Stimulated activated CD8-positive, alpha-beta memory T cell treated with anti-CD3 and anti-CD28 coated beads, Interleukin-15, amount 100 ng/mL, for 4 hours (primary cell): ENCODE measurements around the gene ZMIZ1.

ENCODE experiments used
- DNase-seq, 2 donors: peaks; one replicate each; pipeline ENCODE4 v3.0.0-alpha.2; 2020; ENCODE audit warnings: low read depth in 2 of 2

ZMIZ1 gene

GRCh38 chr10:79155301-79156081 is 86.7 kb downstream of the ZMIZ1 start:
- DNase-seq: no peak

GRCh38 chr10:79156334-79157274 is 87.8 kb downstream of the ZMIZ1 start:
- DNase-seq: no peak

- DNase-seq: no peak
Observed at GRCh38 chr10:79158004-79158340, 89.2 kb downstream of the ZMIZ1 start.

GRCh38 chr10:79158402-79159097 is 89.8 kb downstream of the ZMIZ1 start:
- no peak for DNase-seq

GRCh38 chr10:79159141-79159651 is 90.4 kb downstream of the ZMIZ1 start:
- no peak for DNase-seq

GRCh38 chr10:79159785-79160184 is 91.0 kb downstream of the ZMIZ1 start:
- no peak for DNase-seq

- no peak for DNase-seq
Observed at GRCh38 chr10:79160191-79160590, 91.4 kb downstream of the ZMIZ1 start.

- no peak for DNase-seq
Observed at GRCh38 chr10:79161557-79161956, 92.8 kb downstream of the ZMIZ1 start.

- no peak for DNase-seq
Observed at GRCh38 chr10:79162022-79162421, 93.3 kb downstream of the ZMIZ1 start.

- no peak for DNase-seq
Observed at GRCh38 chr10:79162861-79163665, 94.3 kb downstream of the ZMIZ1 start.

GRCh38 chr10:79163666-79163975 is 94.9 kb downstream of the ZMIZ1 start:
- no peak for DNase-seq

GRCh38 chr10:79164075-79164474 is 95.3 kb downstream of the ZMIZ1 start:
- no peak for DNase-seq

GRCh38 chr10:79165070-79165778 is 96.5 kb downstream of the ZMIZ1 start:
- DNase-seq: no peak

- no peak for DNase-seq
Observed at GRCh38 chr10:79166312-79166721, 97.6 kb downstream of the ZMIZ1 start.

- no peak for DNase-seq
Observed at GRCh38 chr10:79166741-79167140, 98.0 kb downstream of the ZMIZ1 start.

- no peak for DNase-seq
Observed at GRCh38 chr10:79167537-79167936, 98.8 kb downstream of the ZMIZ1 start.

GRCh38 chr10:79168210-79168609 is 99.4 kb downstream of the ZMIZ1 start:
- no peak for DNase-seq

GRCh38 chr10:79170226-79170752 is 101.5 kb downstream of the ZMIZ1 start:
- DNase-seq: no peak

GRCh38 chr10:79170993-79171392 is 102.2 kb downstream of the ZMIZ1 start:
- no peak for DNase-seq

GRCh38 chr10:79171504-79171903 is 102.7 kb downstream of the ZMIZ1 start:
- DNase-seq: no peak

GRCh38 chr10:79172881-79173280 is 104.1 kb downstream of the ZMIZ1 start:
- no peak for DNase-seq
